GM08714 (cell line): Measurements from ENCODE around the gene TECPR1.
A peak's percentile ranks its signal among the peaks of the same experiment; 100 is the strongest.

Experiments used
- H3K4me3 ChIP-seq: fragments of 200-500 bp; sonication (Bioruptor generic); 2 replicates; pipeline ENCODE4 v1.5.1; 2014; ENCODE audit warnings: mild to moderate bottlenecking, low read length, inconsistent platforms
- ZNF274 ChIP-seq: IDR thresholded peaks from 2 replicates; pipeline ENCODE4 v1.6.1; 2012; ENCODE audit warnings: mild to moderate bottlenecking, low read depth, low read length

Gene TECPR1

DNA sequence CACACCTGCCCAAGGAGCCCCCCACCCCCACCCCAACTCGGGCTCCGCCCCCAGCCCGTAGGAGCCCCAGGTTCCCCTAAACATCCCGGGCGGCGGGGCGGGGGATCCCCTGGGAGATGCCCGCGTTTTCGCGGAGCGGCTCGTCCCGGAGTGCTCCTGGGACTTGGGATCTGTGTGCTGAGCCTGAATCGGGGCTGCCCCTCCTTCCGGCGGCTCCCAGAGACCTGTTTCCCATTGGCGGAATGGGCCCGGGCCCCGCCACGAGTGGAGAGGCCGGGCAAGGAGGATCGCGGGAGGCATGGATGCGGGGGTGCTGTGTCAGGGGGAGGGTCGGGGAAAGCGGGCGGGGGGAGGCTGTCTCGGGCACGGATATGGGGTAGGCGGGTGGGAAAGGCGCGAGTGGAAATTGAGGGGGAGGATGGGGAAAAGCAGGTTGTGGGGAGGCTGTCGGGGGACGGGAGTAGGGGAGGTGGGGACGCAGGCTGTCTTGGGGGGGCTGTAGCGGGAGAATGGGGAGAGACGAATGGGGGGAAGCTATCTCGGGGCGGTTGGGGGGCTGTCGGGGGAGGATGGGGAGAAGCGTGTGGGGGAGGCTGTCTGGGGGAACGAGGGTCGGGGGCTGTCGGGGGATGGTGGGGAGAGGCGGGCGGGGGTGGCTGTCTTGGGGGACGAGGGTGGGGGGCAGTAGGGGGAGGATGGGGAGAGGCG lies 41.4 kb downstream of the TECPR1 start:
- no peak overlapping the region for H3K4me3 ChIP-seq
- TF ChIP-seq ZNF274: no peak

GRCh38 chr7:98209166-98209920 lies 42.7 kb downstream of the TECPR1 start:
- H3K4me3 ChIP-seq: no peak overlapping the region
- no peak for TF ChIP-seq ZNF274

GRCh38 chr7:98206451-98207330 lies 45.3 kb downstream of the TECPR1 start:
- TF ChIP-seq ZNF274: no peak
- no peak overlapping the region for H3K4me3 ChIP-seq

DNA sequence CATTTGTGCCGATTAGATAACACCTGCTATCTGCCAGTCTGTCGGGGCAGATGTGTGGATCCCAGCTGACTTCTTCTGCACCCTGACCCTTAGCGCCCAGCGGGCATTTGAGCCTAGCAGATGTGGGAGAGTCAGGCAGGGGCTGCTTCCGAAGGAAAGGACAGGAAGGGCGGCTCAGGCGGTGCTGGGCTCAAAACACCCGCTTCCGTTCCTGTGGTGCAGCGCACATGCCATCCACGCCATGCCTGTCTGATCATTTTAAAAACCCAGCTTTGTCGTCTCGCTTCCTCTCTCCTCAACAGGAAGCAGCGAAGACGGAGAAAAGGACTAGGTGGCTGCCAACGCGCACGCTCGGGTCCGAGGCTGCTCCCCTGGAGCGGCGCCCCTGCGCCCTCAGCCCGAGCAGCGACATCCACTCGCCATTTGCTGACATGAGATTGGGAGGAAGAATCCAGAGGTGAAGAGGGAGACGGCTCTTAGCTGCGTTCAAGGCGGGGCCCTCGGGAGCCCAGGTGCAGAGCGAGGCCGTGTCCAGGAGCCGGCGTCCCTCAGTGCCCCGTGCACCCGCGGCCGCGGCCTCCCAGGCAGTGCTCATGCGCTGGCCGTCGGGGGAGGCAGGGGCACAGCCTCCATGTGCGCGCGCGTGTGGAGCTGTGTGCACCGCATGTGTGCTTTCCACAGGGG lies 46.7 kb downstream of the TECPR1 start:
- no peak for TF ChIP-seq ZNF274
- H3K4me3 ChIP-seq: no peak overlapping the region

DNA sequence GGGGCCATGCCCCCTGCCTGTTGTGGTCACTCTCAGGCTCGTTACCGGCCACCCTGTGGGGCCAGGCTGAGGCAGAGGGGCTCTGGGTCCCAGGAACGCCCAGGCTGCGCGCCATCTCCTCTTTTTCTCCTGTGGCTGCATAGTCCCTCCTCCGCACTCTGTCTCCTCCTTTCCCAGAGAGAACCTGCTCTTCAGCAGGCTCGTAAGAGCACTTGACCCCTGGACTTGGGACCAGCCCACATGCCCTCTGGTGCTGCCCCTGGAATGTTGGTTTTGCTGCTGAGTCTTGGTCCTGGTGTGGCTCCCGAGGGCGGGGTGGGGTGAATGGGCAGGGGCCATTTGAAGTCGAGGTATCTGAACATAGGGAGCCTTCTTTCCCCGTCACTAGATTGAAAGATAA lies 47.4 kb downstream of the TECPR1 start:
- TF ChIP-seq ZNF274: no peak
- no peak overlapping the region for H3K4me3 ChIP-seq

DNA sequence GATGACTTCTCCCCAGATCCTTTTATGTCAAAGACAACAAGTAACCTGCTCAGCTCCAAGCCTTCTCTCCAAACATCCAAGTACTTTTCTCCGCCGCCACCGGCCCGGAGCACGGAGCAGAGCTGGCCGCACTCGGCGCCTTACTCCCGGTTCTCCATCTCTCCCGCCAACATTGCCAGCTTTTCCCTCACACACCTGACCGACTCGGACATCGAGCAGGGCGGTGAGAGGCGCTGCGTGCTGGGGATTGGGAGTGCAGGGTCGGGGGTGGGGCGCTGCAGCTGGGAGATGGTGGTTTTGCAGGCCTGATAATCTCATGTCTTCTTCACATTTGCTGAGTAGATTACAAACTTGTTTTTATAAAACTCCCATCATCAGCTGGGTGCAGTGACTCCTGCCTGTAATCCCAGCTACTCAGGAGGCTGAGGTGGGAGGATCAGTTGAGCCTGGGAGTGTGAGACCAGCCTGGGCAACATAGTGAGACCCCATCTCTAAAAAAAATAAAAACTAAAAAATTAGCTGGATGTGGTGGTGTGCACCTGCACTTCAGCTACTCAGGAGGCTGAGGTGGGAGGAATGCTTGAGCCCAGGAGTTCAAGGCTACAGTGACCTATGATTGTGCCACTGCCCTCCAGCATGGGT lies 47.9 kb downstream of the TECPR1 start:
- TF ChIP-seq ZNF274: no peak
- H3K4me3 ChIP-seq: no peak overlapping the region; the same call in 1 of the 2 replicates

DNA sequence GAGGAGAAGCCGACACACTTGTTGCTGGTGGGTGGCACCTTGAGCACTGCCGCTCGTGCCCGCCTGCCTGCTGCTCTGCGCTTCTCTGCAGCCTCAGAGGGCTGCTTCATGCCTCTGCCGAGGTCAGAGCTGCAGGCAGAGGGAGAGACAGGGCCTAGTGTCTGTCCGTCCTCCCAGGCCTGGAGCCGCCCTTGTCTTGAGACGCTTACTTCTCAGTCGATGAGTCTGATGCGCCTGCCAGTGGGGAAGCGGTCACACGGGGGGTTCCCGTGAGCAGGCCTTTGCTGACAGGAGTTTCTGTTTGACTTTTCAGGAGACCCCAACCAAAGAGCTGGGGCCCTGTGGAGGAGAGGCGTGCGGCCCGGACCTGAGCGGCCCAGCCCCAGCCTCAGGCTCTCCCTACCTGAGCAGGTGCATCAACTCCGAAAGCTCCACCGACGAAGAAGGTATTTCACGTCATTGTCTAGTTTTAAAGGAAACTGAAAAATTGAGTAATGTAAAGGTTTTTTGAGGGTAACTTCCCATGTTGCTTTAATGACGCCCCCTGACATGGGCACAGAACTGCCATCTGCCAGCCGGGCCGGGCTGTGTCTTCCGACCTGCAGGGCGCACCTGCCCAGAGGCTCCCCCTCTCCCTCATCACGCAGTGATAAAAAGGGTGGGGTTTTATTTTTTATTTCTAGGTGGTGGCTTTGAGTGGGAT lies 48.6 kb downstream of the TECPR1 start:
- TF ChIP-seq ZNF274: no peak
- H3K4me3 ChIP-seq: peak overlapping the region; percentile 37; the same call in 1 of the 2 replicates

DNA sequence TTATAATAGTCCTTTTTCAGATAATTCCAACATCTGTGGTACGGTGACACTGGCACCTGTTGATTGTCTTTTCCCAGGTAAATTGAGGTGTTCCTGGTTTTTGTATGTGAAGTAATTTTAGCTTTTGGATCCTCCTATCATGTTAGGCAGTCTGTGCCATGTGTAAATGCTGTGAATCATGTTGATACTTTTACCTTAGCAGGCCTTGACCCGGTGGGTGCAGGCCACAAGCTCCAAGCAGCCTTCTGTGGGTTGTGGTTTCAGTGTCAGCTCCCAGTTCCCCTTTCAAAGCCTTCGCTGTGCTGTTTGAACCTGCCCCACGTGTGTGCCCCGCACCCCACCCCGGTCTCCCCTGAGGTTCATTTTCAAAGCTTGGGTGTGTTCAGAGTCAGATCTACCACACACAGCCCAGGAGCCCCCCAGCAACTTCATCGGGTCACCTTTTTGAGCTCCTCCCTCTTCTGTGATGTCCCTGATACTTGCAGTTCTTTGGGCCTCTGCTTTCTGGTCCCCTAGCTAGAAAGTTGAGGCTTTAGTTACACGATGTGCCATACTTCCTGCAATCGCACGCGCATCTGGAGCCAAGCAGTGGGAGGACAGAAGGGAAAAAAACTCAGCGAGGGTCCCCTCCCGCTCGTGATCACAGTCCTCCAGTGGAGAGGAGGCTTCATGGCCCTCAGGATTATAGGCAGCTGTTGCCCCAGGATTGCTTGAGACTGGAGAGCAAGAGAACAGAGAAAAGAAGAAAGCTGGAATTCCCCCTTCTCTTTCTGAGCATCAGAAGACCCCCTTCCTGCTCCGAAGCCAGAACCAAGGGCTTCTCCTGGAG lies 49.5 kb downstream of the TECPR1 start:
- H3K4me3 ChIP-seq: peak overlapping the region; percentile 37; the same call in 1 of the 2 replicates
- no peak for TF ChIP-seq ZNF274

- TF ChIP-seq ZNF274: no peak
These were observed 51.7 kb downstream of the TECPR1 start for GRCh38 chr7:98200364-98200763.

GRCh38 chr7:98199131-98199530 lies 52.9 kb downstream of the TECPR1 start:
- no peak overlapping the region for H3K4me3 ChIP-seq
- TF ChIP-seq ZNF274: no peak

More at GRCh38 chr7:98200364-98200763, 51.7 kb downstream of the TECPR1 start:
- no peak overlapping the region for H3K4me3 ChIP-seq

DNA sequence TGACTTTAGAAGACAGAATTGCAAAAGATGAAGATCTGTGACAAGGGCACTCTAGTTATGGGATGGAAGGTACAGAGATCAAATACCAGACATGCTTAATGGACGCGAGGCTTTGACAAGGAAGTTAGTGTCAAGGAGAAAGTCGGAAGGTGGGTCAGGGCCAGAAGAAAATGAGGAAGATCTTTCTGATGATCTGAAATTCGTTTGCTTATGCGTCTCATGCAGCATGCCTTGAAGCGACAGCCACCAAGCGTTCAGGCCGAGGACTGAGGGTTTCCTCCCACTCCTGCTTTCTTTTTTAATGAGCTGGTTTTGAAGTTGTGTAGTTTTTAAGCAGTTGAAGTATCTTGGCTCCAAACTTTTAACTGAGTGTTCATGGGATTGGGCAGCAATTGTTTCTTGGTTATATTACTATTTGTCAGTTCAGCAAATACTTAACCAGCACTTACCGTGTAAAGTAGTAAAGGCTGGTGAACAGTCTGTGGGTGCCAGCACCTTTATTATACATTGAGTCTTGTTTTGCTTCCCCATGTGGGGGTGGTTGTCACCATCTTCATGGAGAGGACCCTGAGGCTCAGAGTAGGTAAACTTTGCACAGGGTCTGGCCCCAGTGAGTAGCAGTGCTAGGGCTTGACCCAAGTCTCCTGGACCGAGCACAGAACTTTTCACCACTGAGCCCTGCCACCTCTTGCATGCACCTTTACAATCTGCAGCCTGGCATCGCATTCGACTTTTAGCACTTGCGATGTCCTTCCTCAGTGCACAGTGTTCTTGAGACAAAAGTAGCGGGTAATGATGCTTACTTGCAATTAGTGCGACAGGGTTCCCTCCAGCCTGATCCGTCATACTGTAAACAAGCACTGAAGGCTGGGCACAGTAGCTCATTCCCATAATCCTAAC lies 55.1 kb downstream of the TECPR1 start:
- no peak overlapping the region for H3K4me3 ChIP-seq
- TF ChIP-seq ZNF274: no peak
